ENCODE data around the gene BMPR1A.

Gene BMPR1A

DNA sequence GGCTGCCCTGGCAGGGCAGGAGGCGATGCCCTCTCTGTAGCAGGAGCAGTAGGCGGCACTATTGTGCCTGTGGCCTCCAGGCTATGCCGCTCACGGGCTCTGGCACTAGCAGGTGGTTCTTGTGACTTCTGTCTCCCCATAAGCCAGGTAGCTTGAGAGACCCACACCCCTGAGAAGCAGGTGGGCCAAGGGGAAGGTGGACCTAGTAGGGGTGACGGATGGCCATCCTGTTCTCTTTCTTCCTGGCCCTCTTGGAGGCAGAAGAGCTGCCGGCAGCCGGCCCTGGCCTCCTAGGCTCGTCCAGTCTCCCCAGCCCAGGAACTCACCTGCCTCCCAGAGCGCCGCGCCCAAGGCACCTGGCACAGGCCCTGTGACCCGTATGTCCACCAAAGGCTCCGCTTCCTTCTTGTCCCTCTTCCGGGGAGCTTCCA lies 185.6 kb downstream of the BMPR1A start:
- DNase-seq (ENCODE audit: extremely low read depth, insufficient read length): no peak
- H3K4me3 ChIP-seq (replicated peaks; ENCODE audit: low read depth, low read length): no peak overlapping the region
- TF ChIP-seq, protein P1, sequence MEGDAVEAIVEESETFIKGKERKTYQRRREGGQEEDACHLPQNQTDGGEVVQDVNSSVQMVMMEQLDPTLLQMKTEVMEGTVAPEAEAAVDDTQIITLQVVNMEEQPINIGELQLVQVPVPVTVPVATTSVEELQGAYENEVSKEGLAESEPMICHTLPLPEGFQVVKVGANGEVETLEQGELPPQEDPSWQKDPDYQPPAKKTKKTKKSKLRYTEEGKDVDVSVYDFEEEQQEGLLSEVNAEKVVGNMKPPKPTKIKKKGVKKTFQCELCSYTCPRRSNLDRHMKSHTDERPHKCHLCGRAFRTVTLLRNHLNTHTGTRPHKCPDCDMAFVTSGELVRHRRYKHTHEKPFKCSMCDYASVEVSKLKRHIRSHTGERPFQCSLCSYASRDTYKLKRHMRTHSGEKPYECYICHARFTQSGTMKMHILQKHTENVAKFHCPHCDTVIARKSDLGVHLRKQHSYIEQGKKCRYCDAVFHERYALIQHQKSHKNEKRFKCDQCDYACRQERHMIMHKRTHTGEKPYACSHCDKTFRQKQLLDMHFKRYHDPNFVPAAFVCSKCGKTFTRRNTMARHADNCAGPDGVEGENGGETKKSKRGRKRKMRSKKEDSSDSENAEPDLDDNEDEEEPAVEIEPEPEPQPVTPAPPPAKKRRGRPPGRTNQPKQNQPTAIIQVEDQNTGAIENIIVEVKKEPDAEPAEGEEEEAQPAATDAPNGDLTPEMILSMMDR (IDR thresholded peaks at IDR 0.05; ENCODE audit: insufficient read depth, low read length, poor library complexity, severe bottlenecking): no peak

DNA sequence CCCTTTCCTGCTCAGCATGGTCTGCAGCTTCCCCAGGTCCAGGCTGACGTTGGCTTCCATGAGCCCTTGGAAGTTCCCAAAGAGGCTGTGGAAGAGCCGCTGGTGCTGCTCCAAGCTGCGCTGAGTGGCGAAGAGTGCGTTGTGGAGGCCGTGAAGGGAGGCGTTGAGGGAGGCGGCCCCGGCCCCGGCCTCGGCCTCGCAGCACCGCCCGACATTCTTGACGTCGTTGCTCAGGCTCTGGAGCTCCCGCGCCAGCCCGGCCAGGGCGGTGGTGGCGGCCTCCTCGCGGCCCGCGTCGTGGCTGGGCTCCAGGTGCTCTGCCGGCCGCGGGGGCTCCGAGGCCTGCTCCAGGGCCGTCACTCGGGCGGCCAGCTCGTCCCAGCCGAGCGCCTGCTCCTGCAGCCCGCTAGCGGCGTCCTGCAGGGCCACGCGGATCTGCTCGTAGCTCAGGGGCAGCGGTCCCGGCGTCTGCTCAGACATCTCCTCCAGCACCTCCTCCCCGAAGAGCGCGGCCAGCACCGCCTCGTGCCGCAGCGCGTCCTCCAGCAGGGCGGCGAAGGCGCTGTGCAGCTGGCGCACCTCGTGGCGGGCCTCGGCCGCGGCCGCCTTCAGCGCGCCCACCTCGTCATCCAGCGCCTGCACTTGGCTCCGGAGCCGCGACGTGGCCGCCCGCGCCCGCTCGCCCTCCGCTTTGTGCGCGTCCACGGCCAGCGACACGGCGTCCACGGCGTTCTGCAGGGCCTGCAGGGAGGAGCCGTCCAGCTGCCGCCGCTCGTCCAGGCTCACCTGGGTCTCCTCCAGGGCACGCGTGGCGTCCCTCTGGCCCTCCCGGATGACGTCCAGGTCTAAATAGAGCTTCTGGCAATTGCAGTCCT lies 186.3 kb downstream of the BMPR1A start:
- TF ChIP-seq, protein P1 (IDR thresholded peaks at IDR 0.05; ENCODE audit: insufficient read depth, low read length, poor library complexity, severe bottlenecking): no peak
- no peaks in the 10 kb centered on the region for H3K27me3 ChIP-seq (replicated peaks; ENCODE audit: control insufficient read depth, insufficient read depth, low read length)
- no peaks in the 10 kb centered on the region for H3K36me3 ChIP-seq (ENCODE audit: control insufficient read depth, insufficient read depth, low read length)
- H3K4me3 ChIP-seq (replicated peaks; ENCODE audit: low read depth, low read length): no peak overlapping the region
- no peak for DNase-seq (ENCODE audit: extremely low read depth, insufficient read length)

More for the DNA sequence above, 185.6 kb downstream of the BMPR1A start:
- no peaks in the 10 kb centered on the region for H3K27me3 ChIP-seq (replicated peaks; ENCODE audit: control insufficient read depth, insufficient read depth, low read length)
- no peaks in the 10 kb centered on the region for H3K36me3 ChIP-seq (ENCODE audit: control insufficient read depth, insufficient read depth, low read length)

DNA sequence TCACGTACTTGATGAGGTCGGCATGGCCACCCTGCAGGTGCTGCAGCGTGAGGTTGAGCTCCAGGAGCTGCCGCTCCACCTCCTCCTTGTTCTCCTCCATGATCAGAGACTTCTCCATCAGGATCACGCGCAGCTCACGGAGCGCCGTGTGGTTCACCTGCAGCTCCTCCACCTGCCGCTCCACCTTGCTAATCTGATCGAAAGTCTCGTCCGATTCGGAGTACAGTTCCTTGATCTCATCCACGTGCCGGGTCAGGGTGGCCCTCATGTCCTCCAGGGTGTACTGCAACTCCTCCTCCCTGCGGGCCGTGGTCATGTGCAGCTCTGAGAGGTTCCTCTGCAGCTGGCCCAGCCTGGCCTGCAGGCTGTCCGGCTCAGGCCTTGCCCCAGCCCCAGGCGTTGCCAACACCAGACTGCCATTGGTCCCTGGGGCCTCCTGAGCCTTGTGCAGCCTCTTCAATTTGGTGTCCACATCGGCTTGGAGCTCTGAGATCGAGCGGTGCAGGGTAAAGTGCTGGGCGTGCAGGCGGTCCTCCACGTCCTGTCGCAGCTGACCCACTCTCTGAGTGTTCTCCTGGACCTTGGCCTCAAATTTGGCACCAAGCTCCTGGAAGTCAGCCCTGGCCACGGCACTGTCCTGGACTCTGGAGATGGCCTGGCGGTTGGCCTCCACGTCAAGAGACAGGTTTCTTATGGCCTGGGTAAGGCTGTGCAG lies 187.1 kb downstream of the BMPR1A start:
- no peak for DNase-seq (ENCODE audit: extremely low read depth, insufficient read length)
- no peak overlapping the region for H3K4me3 ChIP-seq (replicated peaks; ENCODE audit: low read depth, low read length)
- TF ChIP-seq, protein P1 (IDR thresholded peaks at IDR 0.05; ENCODE audit: insufficient read depth, low read length, poor library complexity, severe bottlenecking): no peak
- H3K36me3 ChIP-seq (ENCODE audit: control insufficient read depth, insufficient read depth, low read length): no peaks in the 10 kb centered on the region
- no peaks in the 10 kb centered on the region for H3K27me3 ChIP-seq (replicated peaks; ENCODE audit: control insufficient read depth, insufficient read depth, low read length)

DNA sequence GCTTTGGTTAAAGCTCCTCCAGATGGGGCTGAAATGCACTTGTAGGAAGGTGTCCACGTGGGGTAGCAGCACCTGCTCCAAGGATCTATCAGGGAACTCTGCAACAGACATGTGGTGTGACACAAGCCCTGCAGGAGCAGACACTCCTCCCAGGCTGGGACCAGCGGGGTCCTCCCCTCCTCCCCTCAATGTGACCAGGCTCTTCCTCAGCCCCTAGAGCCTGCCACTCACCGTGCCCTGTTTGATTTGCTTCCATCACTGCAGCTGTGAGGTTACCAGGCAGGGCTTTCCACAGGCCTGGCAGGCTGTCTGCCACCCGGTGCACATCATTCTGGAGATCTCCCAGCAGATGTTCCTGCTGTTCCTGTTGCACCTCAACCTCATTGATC lies 187.6 kb downstream of the BMPR1A start:
- TF ChIP-seq, protein P1 (IDR thresholded peaks at IDR 0.05; ENCODE audit: insufficient read depth, low read length, poor library complexity, severe bottlenecking): no peak
- Histone ChIP-seq H3K36me3 (ENCODE audit: control insufficient read depth, insufficient read depth, low read length) (no peaks in the 10 kb centered on the region), H3K4me3 (replicated peaks; ENCODE audit: low read depth, low read length) (no peak overlapping the region), H3K27me3 (replicated peaks; ENCODE audit: control insufficient read depth, insufficient read depth, low read length) (no peaks in the 10 kb centered on the region)
- no peak for DNase-seq (ENCODE audit: extremely low read depth, insufficient read length)

DNA sequence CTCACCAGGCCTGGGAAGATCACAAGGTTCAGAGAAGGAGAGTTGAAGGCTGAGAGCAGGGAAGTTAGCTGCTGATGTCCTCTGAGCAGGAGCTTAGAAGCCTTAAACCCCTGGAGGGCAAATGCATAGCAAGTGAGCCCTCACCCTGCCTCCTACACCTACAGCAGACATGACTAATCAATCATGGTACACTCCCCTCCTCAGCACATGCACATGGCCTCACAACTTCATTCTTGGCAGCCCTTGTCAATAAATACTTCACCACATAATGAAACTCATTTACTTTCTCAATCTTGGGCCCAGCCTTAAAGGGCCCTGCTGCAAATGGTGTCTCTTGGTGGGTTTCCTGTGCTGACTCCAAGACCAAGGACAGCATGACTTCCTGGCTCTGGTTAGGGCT lies 188.1 kb downstream of the BMPR1A start:
- Histone ChIP-seq H3K27me3 (replicated peaks; ENCODE audit: control insufficient read depth, insufficient read depth, low read length) (no peaks in the 10 kb centered on the region), H3K36me3 (ENCODE audit: control insufficient read depth, insufficient read depth, low read length) (no peaks in the 10 kb centered on the region), H3K4me3 (replicated peaks; ENCODE audit: low read depth, low read length) (no peak overlapping the region)
- TF ChIP-seq, protein P1 (IDR thresholded peaks at IDR 0.05; ENCODE audit: insufficient read depth, low read length, poor library complexity, severe bottlenecking): no peak
- DNase-seq (ENCODE audit: extremely low read depth, insufficient read length): no peak

Measured in GM06990 (cell line).